HUES48 (cell line): ENCODE measurements around the gene ATF2.

Experiments used
- H3K27ac ChIP-seq: one replicate; pipeline ENCODE4 v1.7.0; 2013; ENCODE audit warnings: low read depth, low read length, inconsistent platforms
- H3K27me3 ChIP-seq: 2 replicates; pipeline ENCODE4 v1.6.1; 2013; ENCODE audit warnings: mild to moderate bottlenecking, low read length; ENCODE audit not compliant: control insufficient read depth, insufficient read depth
- H3K36me3 ChIP-seq: 2 replicates; pipeline ENCODE4 v1.6.1; 2013; ENCODE audit warnings: low read length; ENCODE audit not compliant: control insufficient read depth, insufficient read depth
- H3K4me1 ChIP-seq: 2 replicates; pipeline ENCODE4 v1.6.1; 2013; ENCODE audit warnings: mild to moderate bottlenecking, low read length; ENCODE audit not compliant: control insufficient read depth, insufficient read depth
- H3K4me3 ChIP-seq: 2 replicates; pipeline ENCODE4 v1.5.1; 2013; ENCODE audit warnings: mild to moderate bottlenecking, low read depth, low read length
- H3K9ac ChIP-seq: 2 replicates; pipeline ENCODE4 v1.6.1; 2013; ENCODE audit warnings: mild to moderate bottlenecking, low read depth, low read length, moderate library complexity
- H3K9me3 ChIP-seq: 2 replicates; pipeline ENCODE4 v1.6.1; 2013; ENCODE audit warnings: low read length; ENCODE audit not compliant: control insufficient read depth, insufficient read depth

ATF2 gene

DNA sequence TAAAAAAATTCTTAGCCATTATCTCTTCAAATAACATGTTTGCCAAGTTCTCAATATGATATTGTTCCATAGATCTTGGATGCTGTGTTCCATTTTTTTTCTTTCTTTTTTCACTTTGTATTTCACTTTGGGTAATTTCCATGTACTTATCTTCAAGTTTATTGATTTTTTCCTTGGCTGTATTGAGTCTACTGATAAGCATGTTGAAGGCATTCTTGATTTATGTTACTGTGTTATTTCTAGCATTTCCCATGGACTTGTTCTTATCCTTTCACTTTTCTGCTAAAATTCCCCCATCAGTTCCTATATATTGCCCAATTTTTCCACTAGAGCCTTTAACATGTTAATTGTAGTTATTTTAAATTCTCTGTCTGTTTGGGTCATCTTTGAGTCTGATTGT lies 112.0 kb downstream of the ATF2 start:
- H3K4me1 ChIP-seq: peaks cover 14% of the 10 kb centered on the region
- H3K9ac ChIP-seq: no peak overlapping the region
- H3K27ac ChIP-seq: no peak overlapping the region
- no peaks in the 10 kb centered on the region for H3K36me3 ChIP-seq
- no peaks in the 10 kb centered on the region for H3K9me3 ChIP-seq
- H3K4me3 ChIP-seq: no peak overlapping the region
- no peaks in the 10 kb centered on the region for H3K27me3 ChIP-seq

DNA sequence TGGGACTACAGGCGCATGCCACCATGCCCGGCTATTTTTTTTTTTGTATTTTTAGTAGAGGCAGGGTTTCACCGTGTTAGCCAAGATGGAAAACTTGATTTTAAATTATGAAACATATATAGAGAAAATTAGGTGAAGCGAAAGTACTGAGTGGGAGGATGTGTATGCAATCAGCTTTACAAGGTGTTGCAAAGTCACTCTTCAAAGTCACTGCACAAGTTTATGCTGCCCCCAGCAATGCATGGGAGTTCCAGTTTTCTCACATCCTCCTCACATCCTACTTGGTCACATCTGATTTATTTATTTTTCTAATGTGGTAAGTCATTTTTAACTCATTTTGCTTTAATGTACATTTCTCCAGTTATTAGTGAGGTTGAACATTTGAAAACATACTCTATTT lies 113.7 kb downstream of the ATF2 start:
- no peak overlapping the region for H3K9ac ChIP-seq
- H3K4me3 ChIP-seq: no peak overlapping the region
- H3K27me3 ChIP-seq: no peaks in the 10 kb centered on the region
- H3K27ac ChIP-seq: no peak overlapping the region
- H3K4me1 ChIP-seq: peaks cover 14% of the 10 kb centered on the region
- no peaks in the 10 kb centered on the region for H3K9me3 ChIP-seq
- H3K36me3 ChIP-seq: no peaks in the 10 kb centered on the region

DNA sequence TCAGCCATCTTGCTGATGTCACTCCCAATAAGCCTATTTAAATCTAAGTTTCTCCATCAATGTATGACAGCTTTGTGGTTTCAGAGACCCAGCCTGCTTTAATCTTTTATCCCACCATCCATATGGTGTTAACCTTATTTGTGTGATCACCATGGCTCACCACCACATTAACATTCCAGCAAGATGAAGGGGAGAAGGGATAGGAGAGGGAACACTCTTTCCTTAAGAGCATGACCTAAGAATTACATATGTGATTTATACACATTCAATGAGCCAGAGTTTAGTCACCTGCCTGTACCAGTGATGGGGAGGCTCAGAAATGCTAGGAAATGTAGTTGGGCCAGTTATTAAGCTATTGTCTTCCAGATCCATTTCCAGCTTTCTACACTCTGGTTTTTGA lies 118.3 kb downstream of the ATF2 start:
- H3K4me1 ChIP-seq: no peaks in the 10 kb centered on the region
- H3K27ac ChIP-seq: no peak overlapping the region
- no peak overlapping the region for H3K4me3 ChIP-seq
- H3K9ac ChIP-seq: no peak overlapping the region
- H3K9me3 ChIP-seq: no peaks in the 10 kb centered on the region
- H3K36me3 ChIP-seq: no peaks in the 10 kb centered on the region
- no peaks in the 10 kb centered on the region for H3K27me3 ChIP-seq

DNA sequence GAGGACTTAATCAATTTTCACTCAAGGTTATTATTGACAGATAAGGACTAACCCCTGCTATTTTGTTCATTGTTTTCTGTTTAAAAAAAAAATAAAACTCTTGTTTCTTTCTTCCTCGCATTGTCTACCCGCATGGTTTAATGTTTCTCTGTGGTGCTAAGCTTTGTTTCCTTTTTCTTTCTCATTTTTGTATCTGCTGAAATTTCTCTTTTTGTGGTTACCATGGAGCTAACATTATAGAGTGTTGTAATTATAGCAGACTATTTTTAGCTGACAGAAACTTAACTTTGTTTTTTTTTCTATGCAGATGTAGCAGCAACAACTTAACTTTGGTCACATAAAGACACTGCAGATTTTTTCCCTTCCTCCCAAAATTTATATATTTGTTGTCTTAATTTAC lies 119.7 kb downstream of the ATF2 start:
- no peak overlapping the region for H3K27ac ChIP-seq
- no peaks in the 10 kb centered on the region for H3K9me3 ChIP-seq
- H3K4me3 ChIP-seq: no peak overlapping the region
- no peaks in the 10 kb centered on the region for H3K36me3 ChIP-seq
- no peak overlapping the region for H3K9ac ChIP-seq
- H3K4me1 ChIP-seq: no peaks in the 10 kb centered on the region
- H3K27me3 ChIP-seq: no peaks in the 10 kb centered on the region

DNA sequence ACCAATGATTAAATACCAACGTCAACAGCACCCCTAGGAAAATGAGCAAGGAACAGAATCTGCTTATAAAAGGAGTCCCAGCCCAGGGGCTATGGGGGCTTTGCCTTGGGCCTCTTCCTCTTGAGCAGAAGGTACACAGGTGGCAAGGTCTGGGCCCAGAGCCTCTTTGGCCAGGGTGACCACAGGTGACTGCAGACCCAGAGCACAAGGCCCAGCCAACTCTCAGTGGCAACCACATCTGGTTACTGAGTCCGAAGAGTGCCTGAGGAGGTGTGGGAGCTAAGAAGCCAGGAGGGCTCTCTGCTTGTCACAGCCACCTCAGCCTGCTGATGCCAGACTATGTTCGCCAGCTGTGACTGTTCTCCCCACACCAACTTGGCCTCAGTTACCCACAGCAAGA lies 128.5 kb downstream of the ATF2 start:
- H3K27ac ChIP-seq: no peak overlapping the region
- no peak overlapping the region for H3K9ac ChIP-seq
- no peaks in the 10 kb centered on the region for H3K36me3 ChIP-seq
- no peaks in the 10 kb centered on the region for H3K4me1 ChIP-seq
- no peaks in the 10 kb centered on the region for H3K27me3 ChIP-seq
- no peak overlapping the region for H3K4me3 ChIP-seq
- H3K9me3 ChIP-seq: no peaks in the 10 kb centered on the region

DNA sequence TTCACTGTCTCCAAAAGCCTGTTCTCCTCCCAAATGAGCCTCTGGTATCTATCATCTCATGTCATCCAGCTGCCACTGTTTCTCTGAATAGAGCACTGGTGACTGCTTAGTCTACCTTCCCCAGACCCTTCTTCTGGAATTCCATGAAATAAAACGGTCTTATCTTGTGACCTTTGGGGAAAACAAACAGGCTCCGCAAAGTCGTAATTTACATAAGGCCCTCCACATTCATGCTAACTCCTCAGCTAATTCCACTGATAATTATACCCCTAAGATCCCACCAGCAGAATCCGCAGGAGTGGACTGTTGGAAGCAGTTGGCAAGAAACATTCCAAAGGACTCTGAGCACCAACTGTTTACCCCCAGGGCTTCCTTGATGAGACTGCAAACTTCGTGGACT lies 129.0 kb downstream of the ATF2 start:
- Histone ChIP-seq H3K9ac (no peak overlapping the region), H3K36me3 (no peaks in the 10 kb centered on the region), H3K9me3 (no peaks in the 10 kb centered on the region), H3K4me3 (no peak overlapping the region), H3K27me3 (no peaks in the 10 kb centered on the region), H3K27ac (no peak overlapping the region), H3K4me1 (no peaks in the 10 kb centered on the region)

DNA sequence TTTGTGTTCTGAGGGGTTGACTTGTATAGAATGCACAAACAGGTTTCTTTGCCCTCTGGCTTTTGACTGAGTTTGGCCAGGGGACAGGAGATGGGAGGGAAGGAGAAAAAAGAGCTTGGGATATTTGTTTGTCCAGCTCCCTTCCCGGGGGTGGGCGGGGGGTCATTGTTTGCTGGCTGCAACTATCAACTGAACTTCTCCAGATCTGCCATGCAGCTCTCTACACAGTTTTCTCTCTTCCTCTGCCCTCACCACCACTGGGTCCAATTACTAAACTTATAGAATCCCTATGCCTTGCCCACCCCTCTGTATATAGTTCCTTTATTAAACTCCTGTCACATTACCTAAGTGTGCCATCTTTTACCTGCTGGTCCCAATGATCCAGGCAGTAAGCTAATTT lies 130.1 kb downstream of the ATF2 start:
- no peak overlapping the region for H3K4me3 ChIP-seq
- no peaks in the 10 kb centered on the region for H3K27me3 ChIP-seq

DNA sequence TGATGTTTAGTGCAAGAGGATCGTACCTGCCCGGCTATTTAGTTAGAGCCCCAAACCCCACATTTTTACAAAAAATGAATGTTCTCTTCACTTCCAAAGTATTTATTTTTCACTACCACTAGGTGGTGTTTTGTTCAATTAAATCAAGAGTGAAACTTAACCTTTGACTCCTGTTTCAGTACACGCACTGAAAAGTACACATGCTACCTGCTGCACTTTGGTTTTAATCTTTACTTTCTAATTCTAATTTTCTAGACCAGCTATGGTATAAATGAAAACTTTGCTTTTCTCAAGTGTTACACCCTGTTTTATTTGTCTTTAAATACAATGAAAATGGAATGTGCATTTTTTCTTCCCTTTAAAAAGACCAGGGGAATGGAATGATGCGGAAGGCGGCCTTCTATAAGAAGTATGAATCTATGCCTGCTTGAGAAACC lies 131.4 kb downstream of the ATF2 start:
- no peaks in the 10 kb centered on the region for H3K9me3 ChIP-seq
- H3K4me1 ChIP-seq: no peaks in the 10 kb centered on the region
- H3K9ac ChIP-seq: no peak overlapping the region
- no peak overlapping the region for H3K4me3 ChIP-seq
- no peak overlapping the region for H3K27ac ChIP-seq
- no peaks in the 10 kb centered on the region for H3K27me3 ChIP-seq
- no peaks in the 10 kb centered on the region for H3K36me3 ChIP-seq

More for the DNA sequence above, 130.1 kb downstream of the ATF2 start:
- Histone ChIP-seq H3K36me3 (no peaks in the 10 kb centered on the region), H3K9me3 (no peaks in the 10 kb centered on the region), H3K27ac (no peak overlapping the region), H3K4me1 (no peaks in the 10 kb centered on the region), H3K9ac (no peak overlapping the region)

DNA sequence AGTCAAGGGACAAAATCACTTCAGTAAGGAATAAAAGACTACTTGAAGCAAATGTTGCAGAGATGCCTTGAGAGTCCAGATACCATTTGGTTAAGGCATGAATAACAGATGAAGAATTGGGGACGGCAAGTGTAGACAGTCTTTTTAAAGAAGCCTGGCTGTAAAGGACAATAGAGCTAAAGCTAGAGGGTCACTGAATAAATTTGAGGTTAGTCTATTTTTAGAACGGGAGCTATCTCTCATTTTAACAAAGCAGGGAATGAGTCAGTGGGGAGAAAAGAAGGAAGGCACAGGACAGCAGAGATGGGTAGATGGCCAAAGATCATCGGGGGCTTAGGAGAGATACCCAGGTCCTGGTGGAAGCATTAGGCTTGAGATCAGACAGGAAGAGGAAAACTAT lies 132.2 kb downstream of the ATF2 start:
- no peak overlapping the region for H3K4me3 ChIP-seq
- H3K27ac ChIP-seq: no peak overlapping the region
- no peaks in the 10 kb centered on the region for H3K27me3 ChIP-seq
- H3K4me1 ChIP-seq: no peaks in the 10 kb centered on the region
- no peaks in the 10 kb centered on the region for H3K9me3 ChIP-seq
- no peak overlapping the region for H3K9ac ChIP-seq
- no peaks in the 10 kb centered on the region for H3K36me3 ChIP-seq

DNA sequence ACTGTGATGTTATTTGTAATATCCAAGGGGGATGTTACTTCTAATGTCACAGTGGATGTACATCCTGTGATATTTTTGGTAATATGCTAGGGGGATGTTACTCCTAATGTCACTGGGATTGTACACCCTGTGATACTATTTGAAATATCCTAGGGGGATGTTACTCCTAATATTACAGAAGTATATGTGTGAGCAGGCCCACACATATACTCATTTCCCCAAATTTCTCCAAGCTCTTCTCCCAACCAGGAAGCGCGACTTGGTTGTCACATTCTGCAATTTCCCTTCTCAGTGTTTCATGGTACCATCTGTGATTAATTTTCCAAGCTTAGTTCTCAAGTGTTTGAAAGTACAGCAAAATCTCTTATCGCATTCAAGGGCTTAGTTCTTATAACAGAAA lies 133.3 kb downstream of the ATF2 start:
- no peak overlapping the region for H3K27ac ChIP-seq
- H3K4me1 ChIP-seq: no peaks in the 10 kb centered on the region
- no peak overlapping the region for H3K9ac ChIP-seq
- H3K27me3 ChIP-seq: no peaks in the 10 kb centered on the region
- no peaks in the 10 kb centered on the region for H3K9me3 ChIP-seq
- H3K4me3 ChIP-seq: no peak overlapping the region
- no peaks in the 10 kb centered on the region for H3K36me3 ChIP-seq

DNA sequence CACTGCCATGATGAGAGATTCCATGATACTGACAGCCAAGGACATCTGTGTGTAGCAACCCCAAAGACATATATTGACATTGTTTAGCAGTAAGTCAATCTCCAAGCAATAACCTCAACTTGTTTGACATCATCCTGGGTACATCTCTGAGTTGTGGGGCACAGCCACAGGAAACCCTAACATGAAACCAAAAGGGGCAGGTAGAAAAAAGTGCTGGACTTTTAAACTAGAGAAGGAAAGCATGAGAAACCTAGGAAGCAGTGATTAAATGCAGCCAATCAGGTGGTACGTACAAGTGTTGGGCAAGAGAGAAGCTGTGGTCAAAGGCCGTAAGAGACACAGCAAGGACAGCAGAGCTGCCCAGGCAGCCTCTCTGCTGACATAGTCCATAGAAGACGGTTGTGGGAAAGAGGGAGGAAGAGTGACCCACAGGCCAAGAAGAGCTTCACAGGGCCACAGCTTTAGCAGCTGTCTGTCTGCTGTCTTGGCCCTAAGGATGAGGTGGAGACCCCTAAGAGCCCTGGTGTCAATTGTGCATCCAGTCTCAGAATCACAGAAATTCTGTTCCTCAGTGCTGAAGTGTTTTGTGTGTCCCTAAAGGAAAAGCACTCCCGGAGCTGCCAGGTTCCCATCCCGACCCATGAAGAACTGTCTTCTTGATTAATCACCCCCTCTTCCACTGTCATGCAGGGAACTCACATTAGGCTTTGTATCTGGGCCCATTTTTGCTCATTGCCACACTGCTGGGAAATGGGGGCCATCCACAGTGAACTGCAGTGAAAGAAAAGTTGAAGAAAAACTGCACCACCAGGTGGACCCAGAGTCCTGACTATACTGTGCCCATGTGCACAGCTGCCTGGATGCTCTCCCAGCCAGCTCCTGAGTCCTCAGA lies 137.4 kb downstream of the ATF2 start:
- Histone ChIP-seq H3K36me3 (no peaks in the 10 kb centered on the region), H3K9me3 (no peaks in the 10 kb centered on the region), H3K9ac (no peak overlapping the region), H3K27ac (no peak overlapping the region), H3K4me1 (0 out of 2 replicates have a peak, but pooled peaks cover 4% of the 10 kb centered on the region), H3K27me3 (no peaks in the 10 kb centered on the region), H3K4me3 (no peak overlapping the region)
